Glomerular endothelial cell (primary cell): ENCODE data around the gene ENPP3. TPM values are rescaled to one million over a fixed set of nuclear protein-coding genes. Genes with fewer than 3 reads are reported as not detected.
A peak's percentile ranks its signal among the peaks of the same experiment; 100 is the strongest.

Experiments used
- DNase-seq: peaks from one replicate; pipeline ENCODE4 v3.0.0-alpha.2; 2011; ENCODE audit warnings: low read depth, low spot score; ENCODE audit errors: extremely low read depth
- total RNA-seq: library from RNA; depleted of rRNA; stranded (reverse); fragments of >200 nt; gene quantifications from 2 replicates; pipeline ENCODE4 v1.2.3, GENCODE V29; 2015

The ENPP3 gene
- total RNA-seq: not detected in 2 replicates

- DNase-seq: no peak
These were observed at the start of gene ENPP3 for GRCh38 chr6:131636880-131637792. Gene ENPP3 (plus strand): TSS chr6:131637302. CDS start chr6:131637385, 83 bp downstream.

GRCh38 chr6:131587909-131588308 lies 49.2 kb upstream of the ENPP3 start:
- no peak for DNase-seq

- no peak for DNase-seq
These were observed 48.5 kb upstream of the ENPP3 start for GRCh38 chr6:131588643-131589042.

- no peak for DNase-seq
These were observed 44.2 kb upstream of the ENPP3 start for GRCh38 chr6:131592935-131593334.

GRCh38 chr6:131594074-131594473 lies 43.0 kb upstream of the ENPP3 start:
- no peak for DNase-seq

- DNase-seq: no peak
These were observed 39.7 kb upstream of the ENPP3 start for GRCh38 chr6:131597446-131597845.

GRCh38 chr6:131600716-131601115 lies 36.4 kb upstream of the ENPP3 start:
- no peak for DNase-seq

GRCh38 chr6:131602781-131603312 lies 34.3 kb upstream of the ENPP3 start:
- no peak for DNase-seq

GRCh38 chr6:131613296-131613925 lies 23.7 kb upstream of the ENPP3 start:
- no peak for DNase-seq

GRCh38 chr6:131615275-131615674 lies 21.8 kb upstream of the ENPP3 start:
- DNase-seq: no peak

GRCh38 chr6:131627724-131628682 lies 9.1 kb upstream of the ENPP3 start, which contains the start of gene MED23:
Gene MED23 (minus strand): TSS chr6:131628242. CDS start chr6:131628049, 193 bp downstream.
- DNase-seq: peak; percentile 63

GRCh38 chr6:131628726-131629125 lies 8.4 kb upstream of the ENPP3 start:
- no peak for DNase-seq

- no peak for DNase-seq
These were observed 7.5 kb upstream of the ENPP3 start for GRCh38 chr6:131629651-131630050.

- no peak for DNase-seq
These were observed 5.3 kb upstream of the ENPP3 start for GRCh38 chr6:131631625-131632289.

GRCh38 chr6:131635384-131636340 lies 1.4 kb upstream of the ENPP3 start:
- no peak for DNase-seq

GRCh38 chr6:131638013-131638412 lies 911 bp downstream of the ENPP3 start:
- DNase-seq: no peak

- DNase-seq: no peak
These were observed 3.0 kb downstream of the ENPP3 start for GRCh38 chr6:131640100-131640499.

GRCh38 chr6:131640576-131640975 lies 3.5 kb downstream of the ENPP3 start:
- no peak for DNase-seq

- DNase-seq: no peak
These were observed 4.5 kb downstream of the ENPP3 start for GRCh38 chr6:131641554-131641953.
